HepG2 (cell line): Measurements from ENCODE around the gene MYOC. TPM values are rescaled to one million over a fixed set of nuclear protein-coding genes. Genes with fewer than 3 reads are reported as not detected.

Experiments
- ATAC-seq: fragments of 200-7000 bp; cut with Tn5 transposase; 3 replicates; pipeline ENCODE4 v1.9.1; 2020; ENCODE audit warnings: mild to moderate bottlenecking, moderate library complexity
- BruUV-seq: library from RNA; stranded (reverse); fragments of 400-500 nt; replicated peaks from 2 replicates; lab custom pipeline; 2021; lab: Mats Ljungman, UMichigan
- CTCF ChIA-PET: fragments of 300-600 bp; formaldehyde crosslinking; extraction: SDS; loops from one replicate; lab custom pipeline; 2021; ENCODE audit warnings: low total read pairs, inconsistent platforms, low intra/inter-chr PET ratio; lab: Yijun Ruan, JAX
- POLR2A ChIA-PET: fragments of 350-600 bp; sonication (Branson Sonifier 250); formaldehyde crosslinking; loops from one replicate; lab custom pipeline; 2020; ENCODE audit warnings: antibody characterized with exemption, inconsistent platforms; lab: Yijun Ruan, JAX
- DNase-seq: peaks from one replicate; pipeline ENCODE4 v3.0.0-alpha.2; 2015; ENCODE audit warnings: low spot score
- FAIRE-seq: peaks from 3 replicates; lab custom pipeline; 2011; peaks lifted over from hg19 to GRCh38; lab: Jason Lieb, UNC
- H2AFZ ChIP-seq: one replicate; pipeline ENCODE4 v1.6.1; 2011; ENCODE audit warnings: low read length, inconsistent platforms
- H3K27ac ChIP-seq: fragments of 300-600 bp; 3 replicates; pipeline ENCODE4 v1.8.0; 2011; ENCODE audit warnings: mixed run types, mild to moderate bottlenecking, mixed read lengths, low read length, inconsistent platforms; ENCODE audit not compliant: insufficient read depth; ENCODE audit errors: extremely low read length
- H3K27me3 ChIP-seq, 2 experiments: fragments of 200-600 bp in 1 of 2; 2 replicates in 1 of 2; 3 replicates in 1 of 2; pipeline versions ENCODE4 v1.6.0 to v1.8.0; 2011; ENCODE audit warnings: low read length in 2 of 2, mild to moderate bottlenecking in 2 of 2, moderate library complexity in 2 of 2, inconsistent platforms in 1 of 2; ENCODE audit not compliant: insufficient read depth in 2 of 2, control insufficient read depth in 1 of 2
- H3K36me3 ChIP-seq, 2 experiments: fragments of 200-600 bp in 1 of 2; replicated peaks in 1 of 2; 2 replicates in 1 of 2; 3 replicates in 1 of 2; pipeline versions ENCODE4 v1.5.1 to v1.8.0; 2011; ENCODE audit warnings: low read length in 2 of 2, inconsistent platforms in 1 of 2; ENCODE audit not compliant: insufficient read depth in 2 of 2, control insufficient read depth in 1 of 2
- H3K4me1 ChIP-seq: 2 replicates; pipeline ENCODE4 v1.5.1; 2012; ENCODE audit warnings: low read length, inconsistent platforms; ENCODE audit not compliant: insufficient read depth
- H3K4me2 ChIP-seq: 2 replicates; pipeline ENCODE4 v1.6.0; 2011; ENCODE audit warnings: low read depth, low read length, inconsistent platforms
- H3K4me3 ChIP-seq, 3 experiments: fragments of 200-600 bp in 1 of 3; sonication (generic), shearing (Covaris generic) in 1 of 3; replicated peaks in 1 of 3; 2 replicates each; pipeline ENCODE4 v1.5.1; 2011 to 2016; ENCODE audit warnings: low read length in 3 of 3, inconsistent platforms in 2 of 3, low read depth in 2 of 3, mild to moderate bottlenecking in 2 of 3, control low read depth in 1 of 3, mixed read lengths in 1 of 3; ENCODE audit not compliant: insufficient read depth in 1 of 3
- H3K79me2 ChIP-seq: one replicate; pipeline ENCODE4 v1.6.1; 2011; ENCODE audit warnings: low read length, inconsistent platforms; ENCODE audit not compliant: insufficient read depth
- H3K9ac ChIP-seq: 2 replicates; pipeline ENCODE4 v1.6.0; 2011; ENCODE audit warnings: mild to moderate bottlenecking, low read depth, low read length, inconsistent platforms; ENCODE audit not compliant: insufficient read depth
- H3K9me3 ChIP-seq: 2 replicates; pipeline ENCODE4 v1.5.1; 2012; ENCODE audit warnings: mild to moderate bottlenecking, low read length
- H4K20me1 ChIP-seq: 2 replicates; pipeline ENCODE4 v1.6.0; 2011; ENCODE audit warnings: inconsistent platforms, mild to moderate bottlenecking, low read length, moderate library complexity; ENCODE audit not compliant: insufficient read depth
- ATF7 ChIP-seq, 2 experiments: fragments of 450-650 bp in 1 of 2; sonication (generic) in 1 of 2; formaldehyde crosslinking in 1 of 2; IDR thresholded peaks; 2 replicates each; pipeline versions ENCODE4 v1.4.0 to v1.6.1; 2016 to 2020; ENCODE audit warnings: antibody characterized with exemption in 1 of 2, mild to moderate bottlenecking in 1 of 2, missing genetic modification reagents in 1 of 2
- IRX3 ChIP-seq: sonication (generic); formaldehyde crosslinking; IDR thresholded peaks from 2 replicates; pipeline ENCODE4 v1.8.1; 2023; ENCODE audit warnings: mild to moderate bottlenecking, low read depth, missing genetic modification reagents, borderline replicate concordance
- JUNB ChIP-seq: sonication (generic); formaldehyde crosslinking; IDR thresholded peaks from 2 replicates; pipeline ENCODE4 v1.8.0; 2022; ENCODE audit warnings: missing genetic modification reagents, mild to moderate bottlenecking, borderline replicate concordance
- NFE2L2 ChIP-seq: fragments of 150-350 bp; IDR thresholded peaks from 2 replicates; pipeline ENCODE4 v1.6.1; 2014; ENCODE audit warnings: low read length
- RCOR2 ChIP-seq: IDR thresholded peaks from 2 replicates; pipeline ENCODE4 v1.6.1; 2016; ENCODE audit warnings: missing biosample characterization, missing genetic modification reagents
- RFX3 ChIP-seq: IDR thresholded peaks from 2 replicates; pipeline ENCODE4 v1.6.1; 2016; ENCODE audit warnings: missing biosample characterization, missing genetic modification reagents
- RFX5 ChIP-seq: IDR thresholded peaks from 2 replicates; pipeline ENCODE4 v1.6.1; 2011; ENCODE audit warnings: low read depth, low read length, improper control_type of control experiment
- SRY ChIP-seq: sonication (generic); formaldehyde crosslinking; IDR thresholded peaks from 2 replicates; pipeline ENCODE4 v1.8.0; 2022; ENCODE audit warnings: mild to moderate bottlenecking, missing genetic modification reagents
- STAT6 ChIP-seq: sonication (generic); formaldehyde crosslinking; IDR thresholded peaks from 2 replicates; pipeline ENCODE4 v1.4.0; 2020; ENCODE audit warnings: missing genetic modification reagents, mild to moderate bottlenecking, borderline replicate concordance
- ZNF230 ChIP-seq: sonication (generic); formaldehyde crosslinking; IDR thresholded peaks from 2 replicates; pipeline ENCODE4 v1.4.0; 2020; ENCODE audit warnings: mild to moderate bottlenecking, missing genetic modification reagents
- ZNF326 ChIP-seq: sonication (generic); formaldehyde crosslinking; IDR thresholded peaks from 2 replicates; pipeline ENCODE4 v1.4.0; 2020; ENCODE audit warnings: missing genetic modification reagents, borderline replicate concordance
- ZNF337 ChIP-seq: sonication (generic); formaldehyde crosslinking; IDR thresholded peaks from 2 replicates; pipeline ENCODE4 v1.5.1; 2020; ENCODE audit warnings: missing genetic modification reagents, low read depth, mild to moderate bottlenecking, borderline replicate concordance
- ZNF343 ChIP-seq: sonication (generic); formaldehyde crosslinking; IDR thresholded peaks from 2 replicates; pipeline ENCODE4 v1.4.0; 2020; ENCODE audit warnings: mild to moderate bottlenecking, missing genetic modification reagents
- ZNF547 ChIP-seq: sonication (generic); formaldehyde crosslinking; IDR thresholded peaks from 2 replicates; pipeline ENCODE4 v1.5.1; 2020; ENCODE audit warnings: mild to moderate bottlenecking, missing genetic modification reagents
- ZNF761 ChIP-seq: sonication (generic); formaldehyde crosslinking; conservative IDR thresholded peaks from 2 replicates; pipeline ENCODE4 v1.4.0; 2020; ENCODE audit warnings: mild to moderate bottlenecking, missing genetic modification reagents
- ZNF766 ChIP-seq: sonication (generic); formaldehyde crosslinking; IDR thresholded peaks from 2 replicates; pipeline ENCODE4 v1.5.0; 2020; ENCODE audit warnings: missing genetic modification reagents, borderline replicate concordance
- ZNF816 ChIP-seq: sonication (generic); formaldehyde crosslinking; IDR thresholded peaks from 2 replicates; pipeline ENCODE4 v1.8.0; 2022; ENCODE audit warnings: missing genetic modification reagents, mild to moderate bottlenecking, borderline replicate concordance
- ZSCAN30 ChIP-seq: sonication (generic); formaldehyde crosslinking; IDR thresholded peaks from 2 replicates; pipeline ENCODE4 v1.5.0; 2020; ENCODE audit warnings: mild to moderate bottlenecking, missing genetic modification reagents
- WGBS: methylation state at CpG from one replicate; pipeline ENCODE4 v1.1.6; 2017; ENCODE audit warnings: low lambda C conversion rate; 5-methylcytosine and 5-hydroxymethylcytosine counted together
- in situ Hi-C: cut with HindIII; loops from 2 replicates; pipeline ENCODE4 v1.10.0; 2017; ENCODE audit warnings: low pct_unique_long_range_greater_than_20kb; ENCODE audit not compliant: extremely low pct_ligation_motif_present
- intact Hi-C: fragments of 100-400 bp; cut with micrococcal nuclease; formaldehyde crosslinking; loops from one replicate; pipeline ENCODE4 v1.10.0; 2022; ENCODE audit not compliant: unreplicated experiment
- polyA plus RNA-seq, 8 experiments: library from polyadenylated mRNA; depleted of rRNA in 3 of 8; stranded (reverse) in 7 of 8; unstranded in 1 of 8; fragments of >200 nt; fragmentation: Illumina TruSeq in 4 of 8; extraction: Trizol in 4 of 8; gene quantifications; 2 replicates each; pipeline versions ENCODE4 v1.2.1 to v1.2.3, GENCODE V29; 2011 to 2016; ENCODE audit warnings: low read depth in 4 of 8, missing spikeins in 1 of 8, mixed read lengths in 1 of 8; ENCODE audit not compliant: insufficient read depth in 1 of 8
- total RNA-seq, 5 experiments: library from RNA; depleted of rRNA; stranded (reverse); fragments of >200 nt; fragmentation: Illumina TruSeq; extraction: Trizol; gene quantifications; 2 replicates each; pipeline ENCODE4 v1.2.3, GENCODE V29; 2016; ENCODE audit warnings: low read depth in 1 of 5
- TF ChIP-seq, protein P1 (sequence below): IDR thresholded peaks from 2 replicates; pipeline ENCODE4 v1.6.1; 2012; ENCODE audit warnings: low read length, improper control_type of control experiment

The MYOC gene
- total and polyA plus RNA-seq, 2 of the 13 experiments (the other 11 are each of a cell fraction or from before 2014, with no cell fraction given) = not detected

DNA sequence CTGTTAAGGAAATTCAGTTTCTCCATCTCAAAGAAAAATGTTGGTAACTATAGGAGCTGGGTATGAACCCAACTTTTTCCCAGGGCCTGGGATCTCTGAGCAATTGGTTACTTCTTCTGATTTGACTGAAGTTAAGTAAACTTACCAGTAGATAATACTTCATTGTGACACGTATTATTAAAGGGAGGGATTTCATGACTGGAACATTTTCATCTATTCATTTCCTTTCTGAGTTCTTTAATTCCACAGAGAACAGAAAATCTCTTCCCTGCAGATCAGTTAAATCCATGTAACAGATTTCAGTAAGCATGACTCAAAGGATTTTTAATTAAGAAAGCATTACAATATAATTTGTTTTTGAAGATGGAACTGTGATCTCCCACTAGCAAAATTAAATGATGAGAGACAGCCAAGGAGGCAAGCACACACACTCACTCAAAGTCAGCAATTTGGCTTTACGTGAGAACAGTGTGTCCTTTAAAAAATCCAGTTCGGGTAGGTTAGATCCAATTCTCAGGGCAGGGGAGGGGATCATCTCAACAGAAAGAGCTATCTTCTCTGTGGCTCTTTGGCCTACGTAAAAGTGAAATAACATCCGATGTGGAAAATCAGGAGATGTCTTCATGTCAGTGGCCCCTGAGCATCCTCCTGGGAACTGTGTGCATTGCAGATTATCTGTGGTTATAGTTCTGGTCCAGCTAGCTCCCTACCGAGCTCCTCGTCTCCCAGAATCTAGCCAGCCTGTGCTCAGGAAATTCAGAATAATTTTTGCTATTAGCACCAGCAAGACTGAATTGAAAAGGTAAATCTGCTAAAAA, 10.8 kb upstream of the MYOC start:
- no peak overlapping the region for H3K27ac ChIP-seq
- DNase-seq (no peak), FAIRE-seq (no peak), ATAC-seq (no peak)
- H4K20me1 ChIP-seq = no peaks in the 10 kb centered on the region
- 12% methylated on average over 7 of the region's 7 CpGs for WGBS
- H3K36me3 ChIP-seq = no peaks in the 10 kb centered on the region
- no peak overlapping the region for H3K4me3 ChIP-seq
- POLR2A ChIA-PET = no interaction called here
- no peak overlapping the region for H3K9ac ChIP-seq
- TF ChIP-seq JUNB (CRISPR knock-in tag) (no peak), NFE2L2 (no peak), STAT6 (no peak), ZNF766 (CRISPR knock-in tag) (no peak), ZSCAN30 (CRISPR knock-in tag) (no peak), ZNF230 (CRISPR knock-in tag) (no peak), RCOR2 (CRISPR knock-in tag) (no peak), ZNF816 (CRISPR knock-in tag) (no peak), ZNF343 (CRISPR knock-in tag) (no peak), IRX3 (CRISPR knock-in tag) (no peak), SRY (CRISPR knock-in tag) (no peak), ZNF337 (CRISPR knock-in tag) (no peak), ZNF761 (CRISPR knock-in tag) (no peak), ZNF547 (CRISPR knock-in tag) (no peak), RFX5 (no peak), ATF7 (IDR thresholded peaks at IDR 0.05) (no peak), ATF7 (CRISPR knock-in tag; IDR thresholded peaks at IDR 0.05) (no peak), ZNF326 (no peak), RFX3 (CRISPR knock-in tag) (no peak)
- TF ChIP-seq, protein P1, sequence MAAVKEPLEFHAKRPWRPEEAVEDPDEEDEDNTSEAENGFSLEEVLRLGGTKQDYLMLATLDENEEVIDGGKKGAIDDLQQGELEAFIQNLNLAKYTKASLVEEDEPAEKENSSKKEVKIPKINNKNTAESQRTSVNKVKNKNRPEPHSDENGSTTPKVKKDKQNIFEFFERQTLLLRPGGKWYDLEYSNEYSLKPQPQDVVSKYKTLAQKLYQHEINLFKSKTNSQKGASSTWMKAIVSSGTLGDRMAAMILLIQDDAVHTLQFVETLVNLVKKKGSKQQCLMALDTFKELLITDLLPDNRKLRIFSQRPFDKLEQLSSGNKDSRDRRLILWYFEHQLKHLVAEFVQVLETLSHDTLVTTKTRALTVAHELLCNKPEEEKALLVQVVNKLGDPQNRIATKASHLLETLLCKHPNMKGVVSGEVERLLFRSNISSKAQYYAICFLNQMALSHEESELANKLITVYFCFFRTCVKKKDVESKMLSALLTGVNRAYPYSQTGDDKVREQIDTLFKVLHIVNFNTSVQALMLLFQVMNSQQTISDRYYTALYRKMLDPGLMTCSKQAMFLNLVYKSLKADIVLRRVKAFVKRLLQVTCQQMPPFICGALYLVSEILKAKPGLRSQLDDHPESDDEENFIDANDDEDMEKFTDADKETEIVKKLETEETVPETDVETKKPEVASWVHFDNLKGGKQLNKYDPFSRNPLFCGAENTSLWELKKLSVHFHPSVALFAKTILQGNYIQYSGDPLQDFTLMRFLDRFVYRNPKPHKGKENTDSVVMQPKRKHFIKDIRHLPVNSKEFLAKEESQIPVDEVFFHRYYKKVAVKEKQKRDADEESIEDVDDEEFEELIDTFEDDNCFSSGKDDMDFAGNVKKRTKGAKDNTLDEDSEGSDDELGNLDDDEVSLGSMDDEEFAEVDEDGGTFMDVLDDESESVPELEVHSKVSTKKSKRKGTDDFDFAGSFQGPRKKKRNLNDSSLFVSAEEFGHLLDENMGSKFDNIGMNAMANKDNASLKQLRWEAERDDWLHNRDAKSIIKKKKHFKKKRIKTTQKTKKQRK = no peak
- TF ChIP-seq, all 625 proteins: peak for 0
- Histone ChIP-seq H3K4me2 (no peak overlapping the region), H3K9me3 (no peaks in the 10 kb centered on the region), H2AFZ (no peak overlapping the region), H3K4me1 (no peaks in the 10 kb centered on the region), H3K79me2 (no peaks in the 10 kb centered on the region), H3K27me3 (peaks cover 0 to 3% of the 10 kb centered on the region in 2 experiments; a peak in 1 of 5 replicates)
- in situ Hi-C loops = no loop called here
- CTCF ChIA-PET = no interaction called here
- intact Hi-C loops = no loop called here
- BruUV-seq = no TSS peak
